ENCODE measurements around the gene CTBP1. TPM values are rescaled to one million over a fixed set of nuclear protein-coding genes. Genes with fewer than 3 reads are reported as not detected.

The CTBP1 gene
- total and polyA plus RNA-seq, 7 donors, result 67.9 to 162 (median 113) TPM

DNA sequence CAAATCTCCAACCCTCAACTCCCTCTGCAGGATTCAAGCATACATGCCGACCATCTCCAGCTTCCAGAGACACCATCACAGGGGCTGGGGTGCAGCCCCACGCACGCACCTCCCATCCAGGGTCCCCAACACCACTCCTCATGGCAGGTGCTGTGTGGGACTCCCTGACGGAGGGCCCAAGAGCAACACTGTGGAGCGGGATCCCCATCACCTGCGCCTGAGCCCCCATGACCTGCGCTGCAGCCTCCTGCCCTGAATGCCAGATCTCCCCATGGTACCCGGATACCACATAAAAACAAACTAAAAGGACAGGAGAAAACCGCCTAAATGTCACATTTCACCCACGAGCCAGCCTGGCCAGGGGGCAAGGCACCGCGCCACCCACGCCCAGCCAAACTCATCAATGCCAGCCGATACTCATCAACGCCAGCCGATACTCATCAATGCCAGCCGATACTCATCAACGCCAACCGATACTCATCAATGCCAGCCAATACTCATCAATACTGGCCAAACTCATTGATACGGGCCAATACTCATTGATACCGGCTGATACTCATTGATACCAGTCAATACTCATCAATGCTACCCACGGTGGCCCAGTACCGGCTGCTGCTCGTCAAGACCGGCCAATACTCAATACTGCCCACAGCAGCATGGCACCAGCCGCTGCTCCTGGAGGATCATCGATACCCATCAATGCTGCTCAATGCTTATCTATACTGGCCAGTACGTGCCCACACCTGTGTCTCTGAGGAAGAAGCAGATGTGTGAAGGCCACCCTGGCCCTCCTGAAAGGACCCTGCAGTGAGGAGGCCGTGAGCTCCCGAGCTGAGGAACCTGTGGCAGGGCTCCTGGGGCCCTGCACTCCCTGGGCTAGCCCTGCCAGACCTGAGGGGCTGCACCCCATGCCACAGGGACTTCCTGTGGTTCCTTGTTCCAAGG lies 6.2 kb downstream of the CTBP1 start:
- 93 to 95% methylated on average over 30 of the region's 30 CpGs for WGBS, 2 donors
- H3K4me1 ChIP-seq, result peaks cover 0 to 64% (median 61%) of the 10 kb centered on the region in 4 donors
- intact Hi-C loops (cut with DNase I), result no loop called here

DNA sequence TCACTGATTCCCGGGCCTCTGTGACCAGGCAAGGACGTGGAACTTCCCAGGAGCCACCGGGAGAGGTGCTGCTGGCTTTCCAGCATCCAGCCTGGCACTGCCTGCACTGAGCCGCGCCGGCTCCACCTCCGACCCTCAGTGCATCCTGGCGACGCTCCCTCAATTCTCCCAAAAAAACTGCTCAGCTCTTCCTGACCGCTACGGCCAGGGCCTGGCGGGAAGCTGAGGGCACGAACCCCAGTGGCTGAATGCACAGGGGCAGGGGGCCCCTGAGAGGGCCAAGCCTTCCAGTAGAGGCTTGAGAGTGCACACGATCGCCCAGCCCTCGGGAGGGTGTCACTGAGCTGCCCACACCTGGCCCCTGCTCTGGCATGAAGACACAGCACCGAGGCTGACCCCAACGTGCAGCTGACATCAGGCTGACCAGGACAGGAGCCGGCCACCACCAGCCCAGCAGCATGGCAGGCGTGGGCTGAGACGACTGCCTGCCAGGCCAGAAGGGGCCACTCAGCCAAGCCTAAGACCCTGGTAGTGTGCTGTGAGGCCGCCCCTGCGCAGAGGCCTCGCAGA lies 6.9 kb downstream of the CTBP1 start:
- no peak overlapping the region for H3K4me3 ChIP-seq
- H3K27me3 ChIP-seq, result no peaks in the 10 kb centered on the region
- TF ChIP-seq POLR2AphosphoS5 (IDR thresholded peaks at IDR 0.05) (no peak), POLR2A (IDR thresholded peaks at IDR 0.05) (no peak), EP300 (IDR thresholded peaks at IDR 0.05) (no peak)
- TF ChIP-seq, protein P1, sequence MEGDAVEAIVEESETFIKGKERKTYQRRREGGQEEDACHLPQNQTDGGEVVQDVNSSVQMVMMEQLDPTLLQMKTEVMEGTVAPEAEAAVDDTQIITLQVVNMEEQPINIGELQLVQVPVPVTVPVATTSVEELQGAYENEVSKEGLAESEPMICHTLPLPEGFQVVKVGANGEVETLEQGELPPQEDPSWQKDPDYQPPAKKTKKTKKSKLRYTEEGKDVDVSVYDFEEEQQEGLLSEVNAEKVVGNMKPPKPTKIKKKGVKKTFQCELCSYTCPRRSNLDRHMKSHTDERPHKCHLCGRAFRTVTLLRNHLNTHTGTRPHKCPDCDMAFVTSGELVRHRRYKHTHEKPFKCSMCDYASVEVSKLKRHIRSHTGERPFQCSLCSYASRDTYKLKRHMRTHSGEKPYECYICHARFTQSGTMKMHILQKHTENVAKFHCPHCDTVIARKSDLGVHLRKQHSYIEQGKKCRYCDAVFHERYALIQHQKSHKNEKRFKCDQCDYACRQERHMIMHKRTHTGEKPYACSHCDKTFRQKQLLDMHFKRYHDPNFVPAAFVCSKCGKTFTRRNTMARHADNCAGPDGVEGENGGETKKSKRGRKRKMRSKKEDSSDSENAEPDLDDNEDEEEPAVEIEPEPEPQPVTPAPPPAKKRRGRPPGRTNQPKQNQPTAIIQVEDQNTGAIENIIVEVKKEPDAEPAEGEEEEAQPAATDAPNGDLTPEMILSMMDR (IDR thresholded peaks at IDR 0.05), result no peak
- H3K4me1 ChIP-seq, result peaks cover 0 to 58% (median 55%) of the 10 kb centered on the region in 4 donors
- 76 to 85% methylated on average over 24 of the region's 24 CpGs for WGBS, 2 donors
- peak; percentile 62 for DNase-seq
- intact Hi-C loops (cut with DNase I), result no loop called here
- no peaks in the 10 kb centered on the region for H3K9me3 ChIP-seq
- H3K36me3 ChIP-seq, result peaks cover 0 to 39% (median 27%) of the 10 kb centered on the region in 4 donors
- no peak overlapping the region for H3K27ac ChIP-seq

More for the DNA sequence above, 6.2 kb downstream of the CTBP1 start:
- peak; percentile 46 for DNase-seq
- peaks cover 0 to 32% (median 20%) of the 10 kb centered on the region in 4 donors for H3K36me3 ChIP-seq
- H3K9me3 ChIP-seq, result no peaks in the 10 kb centered on the region
- H3K27me3 ChIP-seq, result no peaks in the 10 kb centered on the region
- no peak overlapping the region for H3K4me3 ChIP-seq
- TF ChIP-seq, protein P1 (IDR thresholded peaks at IDR 0.05), result no peak
- TF ChIP-seq POLR2AphosphoS5 (IDR thresholded peaks at IDR 0.05) (no peak), POLR2A (IDR thresholded peaks at IDR 0.05) (no peak), EP300 (IDR thresholded peaks at IDR 0.05) (no peak)
- no peak overlapping the region for H3K27ac ChIP-seq

DNA sequence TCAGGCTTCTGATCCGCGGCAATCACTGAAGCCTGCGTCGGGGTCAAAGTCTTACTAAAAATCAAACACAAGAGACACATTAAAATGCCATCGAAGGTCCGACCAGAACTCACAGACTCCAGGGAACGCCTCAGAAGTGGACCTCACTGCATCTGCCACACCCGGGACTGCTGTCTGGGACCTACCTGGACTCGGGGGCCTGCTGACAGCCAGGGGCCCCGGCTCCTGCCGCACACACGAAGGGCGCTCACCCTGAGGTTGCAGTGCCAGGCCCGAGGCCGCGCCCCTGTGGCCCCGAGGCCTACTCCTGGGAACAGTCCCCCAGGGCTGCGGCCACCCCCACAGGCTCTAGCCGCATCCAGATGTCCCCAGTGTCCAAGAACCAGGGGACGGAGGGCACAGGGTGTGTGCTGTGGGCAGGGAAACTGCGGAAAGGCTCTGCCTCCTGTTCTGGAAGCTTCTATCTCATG lies 7.4 kb downstream of the CTBP1 start:
- 26 to 72% methylated on average over 21 of the region's 21 CpGs for WGBS, 2 donors
- H3K9me3 ChIP-seq, result no peaks in the 10 kb centered on the region
- no peak overlapping the region for H3K4me3 ChIP-seq
- H3K27me3 ChIP-seq, result no peaks in the 10 kb centered on the region
- no peak for DNase-seq
- peaks cover 0 to 44% (median 32%) of the 10 kb centered on the region in 4 donors for H3K36me3 ChIP-seq
- intact Hi-C loops (cut with DNase I), result no loop called here
- peaks cover 0 to 53% (median 50%) of the 10 kb centered on the region in 4 donors for H3K4me1 ChIP-seq
- H3K27ac ChIP-seq, result no peak overlapping the region
- TF ChIP-seq, protein P1 (IDR thresholded peaks at IDR 0.05), result no peak
- TF ChIP-seq EP300 (IDR thresholded peaks at IDR 0.05) (no peak), POLR2A (IDR thresholded peaks at IDR 0.05) (no peak)

DNA sequence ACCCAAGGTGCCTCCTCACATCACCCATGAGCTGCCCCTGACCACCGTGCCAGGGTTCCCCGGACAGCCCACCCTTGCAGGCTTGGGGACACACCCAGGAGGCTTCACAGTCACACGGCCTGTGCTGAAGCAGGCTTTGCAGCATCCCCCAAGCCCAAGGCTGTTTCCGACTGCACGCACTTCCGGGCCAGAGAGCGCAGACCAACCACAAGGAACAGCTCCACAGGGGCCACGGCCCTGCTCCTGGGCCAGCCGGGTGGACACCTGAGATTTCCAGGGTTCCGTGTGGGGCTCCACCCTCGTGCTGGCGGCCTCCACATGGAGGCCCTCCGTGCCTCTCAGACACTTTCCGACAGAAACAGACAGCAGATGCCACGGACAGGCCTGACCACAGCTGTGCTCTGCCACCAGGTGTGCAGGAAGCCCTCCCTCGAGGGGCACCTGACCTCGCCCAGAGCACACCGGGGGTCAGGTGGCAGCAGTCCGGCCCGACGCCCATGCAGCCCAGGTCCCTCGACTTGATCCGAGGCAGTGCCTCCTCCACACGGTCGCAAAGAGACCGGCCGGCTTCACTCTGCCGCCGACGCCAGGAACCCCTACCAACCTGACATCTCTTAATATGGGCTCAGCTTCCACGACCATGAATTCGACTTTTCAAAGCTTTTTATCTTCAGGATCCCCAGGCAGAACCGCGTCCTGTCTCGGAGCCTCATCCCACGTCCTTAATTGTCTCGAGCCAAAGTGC lies 8.0 kb downstream of the CTBP1 start:
- peak; percentile 49 for DNase-seq
- Histone ChIP-seq H3K36me3 (peaks cover 0 to 50% (median 36%) of the 10 kb centered on the region in 4 donors), H3K9me3 (no peaks in the 10 kb centered on the region), H3K27me3 (no peaks in the 10 kb centered on the region), H3K4me1 (peaks cover 0 to 47% (median 43%) of the 10 kb centered on the region in 4 donors), H3K4me3 (no peak overlapping the region), H3K27ac (no peak overlapping the region)
- intact Hi-C loops (cut with DNase I), result no loop called here
- TF ChIP-seq, protein P1 (IDR thresholded peaks at IDR 0.05), result no peak
- TF ChIP-seq EP300 (IDR thresholded peaks at IDR 0.05) (no peak), POLR2AphosphoS5 (IDR thresholded peaks at IDR 0.05) (no peak), POLR2A (IDR thresholded peaks at IDR 0.05) (no peak)
- WGBS, 2 donors, result 69 to 85% methylated on average over 37 of the region's 37 CpGs
